ENCODE data around the gene TPSAB1.
"Not testable (repeated sequence)": the region's sequence is repeated elsewhere in the genome, so short reads cannot be mapped to it uniquely, and the experiment has no call there.

Gene TPSAB1

GRCh38 chr16:1245452-1246020 lies 5.0 kb downstream of the TPSAB1 start:
- Mint-ChIP-seq H3K4me1 (ENCODE audit: low read depth) (peaks cover 6% of the 10 kb centered on the region), H3K27ac (no peak overlapping the region), H3K36me3 (no peaks in the 10 kb centered on the region), H3K27me3 (peaks cover 7% of the 10 kb centered on the region), H3K4me3 (peak overlapping the region; percentile 23), H3K9me3 (ENCODE audit: low read depth) (no peaks in the 10 kb centered on the region)

GRCh38 chr16:1247903-1248537 lies 7.5 kb downstream of the TPSAB1 start:
- H3K27ac Mint-ChIP-seq; H3K4me3 Mint-ChIP-seq; H3K27me3 Mint-ChIP-seq; H3K4me1 Mint-ChIP-seq (ENCODE audit: low read depth); H3K9me3 Mint-ChIP-seq (ENCODE audit: low read depth); H3K36me3 Mint-ChIP-seq: not testable (repeated sequence)

- H3K36me3 Mint-ChIP-seq; H3K27me3 Mint-ChIP-seq; H3K27ac Mint-ChIP-seq; H3K4me1 Mint-ChIP-seq (ENCODE audit: low read depth); H3K4me3 Mint-ChIP-seq; H3K9me3 Mint-ChIP-seq (ENCODE audit: low read depth): not testable (repeated sequence)
These were observed 8.7 kb downstream of the TPSAB1 start for GRCh38 chr16:1249031-1249755.

- not testable (repeated sequence) for H3K4me1 Mint-ChIP-seq (ENCODE audit: low read depth); H3K36me3 Mint-ChIP-seq; H3K4me3 Mint-ChIP-seq; H3K9me3 Mint-ChIP-seq (ENCODE audit: low read depth); H3K27ac Mint-ChIP-seq; H3K27me3 Mint-ChIP-seq
These were observed 13.3 kb downstream of the TPSAB1 start for GRCh38 chr16:1253701-1254364.

- not testable (repeated sequence) for H3K4me1 Mint-ChIP-seq (ENCODE audit: low read depth); H3K36me3 Mint-ChIP-seq; H3K27me3 Mint-ChIP-seq; H3K27ac Mint-ChIP-seq; H3K9me3 Mint-ChIP-seq (ENCODE audit: low read depth); H3K4me3 Mint-ChIP-seq
These were observed 14.3 kb downstream of the TPSAB1 start for GRCh38 chr16:1254821-1255220.

GRCh38 chr16:1255276-1256122 lies 15.0 kb downstream of the TPSAB1 start, which contains the start of gene TPSD1:
TSS of gene TPSD1 (plus strand) at chr16:1256069. CDS start at chr16:1256281, 212 bp downstream.
- not testable (repeated sequence) for H3K4me3 Mint-ChIP-seq; H3K36me3 Mint-ChIP-seq; H3K4me1 Mint-ChIP-seq (ENCODE audit: low read depth); H3K9me3 Mint-ChIP-seq (ENCODE audit: low read depth); H3K27ac Mint-ChIP-seq; H3K27me3 Mint-ChIP-seq

- H3K4me1 Mint-ChIP-seq (ENCODE audit: low read depth); H3K27ac Mint-ChIP-seq; H3K9me3 Mint-ChIP-seq (ENCODE audit: low read depth); H3K4me3 Mint-ChIP-seq; H3K27me3 Mint-ChIP-seq; H3K36me3 Mint-ChIP-seq: not testable (repeated sequence)
These were observed 15.9 kb downstream of the TPSAB1 start for GRCh38 chr16:1256296-1256873.

GRCh38 chr16:1256874-1257322 lies 16.4 kb downstream of the TPSAB1 start:
- Mint-ChIP-seq H3K27me3 (peaks cover under 1% of the 10 kb centered on the region), H3K9me3 (ENCODE audit: low read depth) (no peaks in the 10 kb centered on the region), H3K27ac (no peak overlapping the region), H3K36me3 (no peaks in the 10 kb centered on the region), H3K4me1 (ENCODE audit: low read depth) (peaks cover 5% of the 10 kb centered on the region), H3K4me3 (no peak overlapping the region)

- no peak overlapping the region for H3K4me3 Mint-ChIP-seq
- H3K27me3 Mint-ChIP-seq: peaks cover 2% of the 10 kb centered on the region
- peaks cover 5% of the 10 kb centered on the region for H3K4me1 Mint-ChIP-seq (ENCODE audit: low read depth)
- H3K9me3 Mint-ChIP-seq (ENCODE audit: low read depth): no peaks in the 10 kb centered on the region
- no peaks in the 10 kb centered on the region for H3K36me3 Mint-ChIP-seq
- H3K27ac Mint-ChIP-seq: no peak overlapping the region
These were observed 17.2 kb downstream of the TPSAB1 start for GRCh38 chr16:1257561-1258224.

- Mint-ChIP-seq H3K27ac (no peak overlapping the region), H3K36me3 (no peaks in the 10 kb centered on the region), H3K4me1 (ENCODE audit: low read depth) (peaks cover 5% of the 10 kb centered on the region), H3K9me3 (ENCODE audit: low read depth) (no peaks in the 10 kb centered on the region), H3K27me3 (peaks cover 2% of the 10 kb centered on the region), H3K4me3 (no peak overlapping the region)
These were observed 17.7 kb downstream of the TPSAB1 start for GRCh38 chr16:1258225-1258600.

- H3K4me1 Mint-ChIP-seq (ENCODE audit: low read depth): peaks cover 5% of the 10 kb centered on the region
- H3K9me3 Mint-ChIP-seq (ENCODE audit: low read depth): no peaks in the 10 kb centered on the region
- no peak overlapping the region for H3K27ac Mint-ChIP-seq
- no peaks in the 10 kb centered on the region for H3K36me3 Mint-ChIP-seq
- peaks cover 2% of the 10 kb centered on the region for H3K27me3 Mint-ChIP-seq
- peak overlapping the region; percentile 68 for H3K4me3 Mint-ChIP-seq
These were observed 18.6 kb downstream of the TPSAB1 start for GRCh38 chr16:1258906-1259759.

- Mint-ChIP-seq H3K4me3 (no peak overlapping the region), H3K36me3 (no peaks in the 10 kb centered on the region), H3K27me3 (peaks cover 2% of the 10 kb centered on the region), H3K4me1 (ENCODE audit: low read depth) (peaks cover 5% of the 10 kb centered on the region), H3K9me3 (ENCODE audit: low read depth) (no peaks in the 10 kb centered on the region), H3K27ac (no peak overlapping the region)
These were observed 19.2 kb downstream of the TPSAB1 start for GRCh38 chr16:1259760-1260068.

GRCh38 chr16:1260101-1260680 lies 19.7 kb downstream of the TPSAB1 start:
- Mint-ChIP-seq H3K4me1 (ENCODE audit: low read depth) (peaks cover 5% of the 10 kb centered on the region), H3K36me3 (no peaks in the 10 kb centered on the region), H3K27me3 (peaks cover 2% of the 10 kb centered on the region), H3K4me3 (no peak overlapping the region), H3K27ac (no peak overlapping the region), H3K9me3 (ENCODE audit: low read depth) (no peaks in the 10 kb centered on the region)

All from activated naive CD8-positive, alpha-beta T cell (primary cell).